ENCODE data around the gene ASPRV1. TPM values are rescaled to one million over a fixed set of nuclear protein-coding genes. Genes with fewer than 3 reads are reported as not detected.

ASPRV1 gene
- total and polyA plus RNA-seq, 2 donors from 2014 or later = 1.6 to 2.1 TPM

DNA sequence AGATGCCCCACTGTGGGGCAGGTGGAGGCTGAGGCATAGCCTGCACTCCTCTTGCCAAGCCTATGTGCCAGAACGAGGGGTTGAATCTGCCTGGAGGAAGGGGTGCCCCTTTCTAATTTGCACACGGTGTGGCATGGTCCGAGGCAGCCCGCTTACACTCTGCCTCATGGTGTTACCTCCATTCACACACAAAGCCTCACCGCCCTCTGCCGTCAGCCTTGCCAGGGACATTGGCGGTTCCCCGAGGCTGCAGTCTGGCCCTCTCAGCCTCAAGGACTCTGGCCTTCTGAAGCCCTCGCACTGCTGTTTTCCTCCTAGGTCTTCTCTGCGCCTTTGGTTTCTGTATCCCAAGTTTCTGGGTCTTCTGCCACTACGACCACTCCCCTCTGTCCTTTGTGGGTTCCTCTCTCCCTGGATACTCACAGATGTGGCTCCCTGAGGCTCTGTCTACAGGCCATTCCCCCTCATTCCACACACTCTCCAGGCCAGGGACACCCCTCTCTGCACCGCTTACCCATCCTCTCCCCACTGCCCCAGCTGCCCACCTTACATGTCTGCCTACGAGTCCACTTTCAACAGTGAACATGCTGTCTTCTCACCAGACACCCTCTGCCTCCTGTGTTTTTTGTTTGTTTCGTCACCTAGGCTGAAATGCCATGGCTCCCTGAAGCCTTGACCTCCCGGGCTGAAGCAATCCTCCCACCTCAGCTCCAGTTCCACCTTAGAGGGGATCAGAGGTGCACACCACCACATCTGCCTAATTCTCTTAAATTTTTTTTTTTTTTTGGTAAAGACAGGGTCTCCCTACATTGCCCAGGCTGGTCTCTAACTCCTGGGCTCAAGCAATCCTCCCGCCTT, 7.9 kb upstream of the ASPRV1 start:
- DNase-seq (peak in 1 of 5 donors; percentile 54), FAIRE-seq (no peak)
- H3K27ac ChIP-seq (ENCODE audit: low read depth in 2 of 2, low read length in 2 of 2) = no peak overlapping the region
- H3K9ac ChIP-seq (ENCODE audit: low read length in 3 of 3) = no peak overlapping the region
- H3K36me3 ChIP-seq (ENCODE audit: control insufficient read depth in 2 of 3, insufficient read depth in 3 of 3, low read length in 3 of 3) = no peaks in the 10 kb centered on the region
- no peak overlapping the region for H3K4me3 ChIP-seq (ENCODE audit: low read length in 3 of 3)
- H3K27me3 ChIP-seq (ENCODE audit: control insufficient read depth, insufficient read depth, low read length) = no peaks in the 10 kb centered on the region
- H3K4me1 ChIP-seq (ENCODE audit: control insufficient read depth in 2 of 3, insufficient read depth in 2 of 3, low read depth in 1 of 3, low read length in 3 of 3) = peaks cover 0 to 3% (median 0%) of the 10 kb centered on the region in 3 donors
- no peaks in the 10 kb centered on the region for H3K9me3 ChIP-seq (ENCODE audit: control insufficient read depth in 2 of 3, insufficient read depth in 1 of 3, low read length in 3 of 3)
- TF ChIP-seq, protein P1, sequence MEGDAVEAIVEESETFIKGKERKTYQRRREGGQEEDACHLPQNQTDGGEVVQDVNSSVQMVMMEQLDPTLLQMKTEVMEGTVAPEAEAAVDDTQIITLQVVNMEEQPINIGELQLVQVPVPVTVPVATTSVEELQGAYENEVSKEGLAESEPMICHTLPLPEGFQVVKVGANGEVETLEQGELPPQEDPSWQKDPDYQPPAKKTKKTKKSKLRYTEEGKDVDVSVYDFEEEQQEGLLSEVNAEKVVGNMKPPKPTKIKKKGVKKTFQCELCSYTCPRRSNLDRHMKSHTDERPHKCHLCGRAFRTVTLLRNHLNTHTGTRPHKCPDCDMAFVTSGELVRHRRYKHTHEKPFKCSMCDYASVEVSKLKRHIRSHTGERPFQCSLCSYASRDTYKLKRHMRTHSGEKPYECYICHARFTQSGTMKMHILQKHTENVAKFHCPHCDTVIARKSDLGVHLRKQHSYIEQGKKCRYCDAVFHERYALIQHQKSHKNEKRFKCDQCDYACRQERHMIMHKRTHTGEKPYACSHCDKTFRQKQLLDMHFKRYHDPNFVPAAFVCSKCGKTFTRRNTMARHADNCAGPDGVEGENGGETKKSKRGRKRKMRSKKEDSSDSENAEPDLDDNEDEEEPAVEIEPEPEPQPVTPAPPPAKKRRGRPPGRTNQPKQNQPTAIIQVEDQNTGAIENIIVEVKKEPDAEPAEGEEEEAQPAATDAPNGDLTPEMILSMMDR (IDR thresholded peaks at IDR 0.05; ENCODE audit: borderline replicate concordance, extremely low read depth, insufficient read depth) = no peak
- intact Hi-C loops (cut with DNase I) = no loop called here

DNA sequence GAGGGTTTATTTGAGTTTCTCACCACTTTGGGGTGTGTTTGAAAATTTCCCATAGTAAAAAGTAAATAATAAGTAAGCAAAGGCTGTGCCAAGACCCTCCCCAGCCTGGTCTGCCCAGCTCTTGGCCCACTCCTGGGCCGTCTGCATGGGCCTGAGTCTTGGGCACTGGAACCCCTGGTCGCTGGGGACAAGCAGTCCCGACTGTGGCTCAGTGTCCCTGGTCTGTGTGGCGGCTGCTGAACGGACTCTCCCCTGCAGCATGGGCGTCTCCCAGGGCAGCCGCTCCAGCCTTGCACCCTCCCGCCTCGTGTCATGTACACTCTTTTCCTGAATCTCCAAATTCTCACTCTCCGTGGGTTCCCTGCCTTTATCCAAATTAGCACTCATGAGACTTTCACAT, 7.2 kb upstream of the ASPRV1 start:
- no peaks in the 10 kb centered on the region for H3K36me3 ChIP-seq (ENCODE audit: control insufficient read depth in 2 of 3, insufficient read depth in 3 of 3, low read length in 3 of 3)
- no peak overlapping the region for H3K9ac ChIP-seq (ENCODE audit: low read length in 3 of 3)
- H3K9me3 ChIP-seq (ENCODE audit: control insufficient read depth in 2 of 3, insufficient read depth in 1 of 3, low read length in 3 of 3) = no peaks in the 10 kb centered on the region
- DNase-seq (peak in 1 of 5 donors; percentile 59), FAIRE-seq (no peak)
- intact Hi-C loops (cut with DNase I) = no loop called here
- peaks cover 0 to 3% (median 2%) of the 10 kb centered on the region in 3 donors for H3K4me1 ChIP-seq (ENCODE audit: control insufficient read depth in 2 of 3, insufficient read depth in 2 of 3, low read depth in 1 of 3, low read length in 3 of 3)
- TF ChIP-seq, protein P1 (IDR thresholded peaks at IDR 0.05; ENCODE audit: borderline replicate concordance, extremely low read depth, insufficient read depth) = no peak
- no peaks in the 10 kb centered on the region for H3K27me3 ChIP-seq (ENCODE audit: control insufficient read depth, insufficient read depth, low read length)
- no peak overlapping the region for H3K4me3 ChIP-seq (ENCODE audit: low read length in 3 of 3)
- H3K27ac ChIP-seq (ENCODE audit: low read depth in 2 of 2, low read length in 2 of 2) = no peak overlapping the region

DNA sequence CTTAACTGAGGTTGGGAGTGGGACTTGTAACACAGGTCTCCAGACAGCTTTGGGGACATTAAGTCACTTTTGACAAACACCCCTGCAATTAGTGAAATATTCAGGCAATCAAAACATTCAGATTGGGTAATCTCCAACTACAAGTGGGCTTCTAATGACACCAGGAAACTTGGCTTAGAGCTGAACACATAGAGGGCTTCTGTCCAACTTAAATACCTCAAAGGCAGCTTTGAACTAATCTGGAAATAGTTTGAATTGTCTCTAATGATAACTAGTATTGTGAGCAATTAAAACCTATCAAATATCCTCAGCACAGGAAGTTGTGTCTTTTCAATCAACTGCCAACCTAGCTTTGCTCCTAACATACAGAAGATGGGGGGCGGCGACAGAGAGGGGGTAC, 5.1 kb upstream of the ASPRV1 start:
- Histone ChIP-seq H3K27me3 (ENCODE audit: control insufficient read depth, insufficient read depth, low read length) (no peaks in the 10 kb centered on the region), H3K4me3 (ENCODE audit: low read length in 3 of 3) (no peak overlapping the region), H3K36me3 (ENCODE audit: control insufficient read depth in 2 of 3, insufficient read depth in 3 of 3, low read length in 3 of 3) (no peaks in the 10 kb centered on the region), H3K27ac (ENCODE audit: low read depth in 2 of 2, low read length in 2 of 2) (no peak overlapping the region), H3K9me3 (ENCODE audit: control insufficient read depth in 2 of 3, insufficient read depth in 1 of 3, low read length in 3 of 3) (no peaks in the 10 kb centered on the region), H3K4me1 (ENCODE audit: control insufficient read depth in 2 of 3, insufficient read depth in 2 of 3, low read depth in 1 of 3, low read length in 3 of 3) (peaks cover 0 to 3% (median 2%) of the 10 kb centered on the region in 3 donors), H3K9ac (ENCODE audit: low read length in 3 of 3) (no peak overlapping the region)
- TF ChIP-seq, protein P1 (IDR thresholded peaks at IDR 0.05; ENCODE audit: borderline replicate concordance, extremely low read depth, insufficient read depth) = no peak
- intact Hi-C loops (cut with DNase I) = no loop called here
- FAIRE-seq (no peak), DNase-seq (no peak)
